HEK293T (cell line): ENCODE measurements around the gene FOXR1.

Experiments
- ARNT ChIP-seq: fragments of 450-650 bp; IDR thresholded peaks from 2 replicates; pipeline ENCODE4 v1.6.1; 2017; ENCODE audit warnings: mild to moderate bottlenecking
- BHLHE40 ChIP-seq: fragments of 450-650 bp; IDR thresholded peaks from 2 replicates; pipeline ENCODE4 v1.6.1; 2016; ENCODE audit warnings: mild to moderate bottlenecking, moderate library complexity, borderline replicate concordance
- ELF4 ChIP-seq: fragments of 450-650 bp; IDR thresholded peaks from 2 replicates; pipeline ENCODE4 v1.6.1; 2017; ENCODE audit warnings: antibody characterized with exemption
- FOXM1 ChIP-seq: fragments of 450-650 bp; IDR thresholded peaks from 2 replicates; pipeline ENCODE4 v1.6.1; 2017; ENCODE audit warnings: mild to moderate bottlenecking, borderline replicate concordance
- L3MBTL2 ChIP-seq: fragments of 450-650 bp; conservative IDR thresholded peaks from 2 replicates; pipeline ENCODE4 v1.6.1; 2016; ENCODE audit warnings: mild to moderate bottlenecking
- LEF1 ChIP-seq: fragments of 450-650 bp; IDR thresholded peaks from 2 replicates; pipeline ENCODE4 v1.6.1; 2017; ENCODE audit warnings: mild to moderate bottlenecking, borderline replicate concordance
- NFRKB ChIP-seq: fragments of 450-650 bp; IDR thresholded peaks from 2 replicates; pipeline ENCODE4 v1.6.1; 2016; ENCODE audit warnings: mild to moderate bottlenecking, moderate library complexity
- SP1 ChIP-seq: fragments of 450-650 bp; IDR thresholded peaks from 2 replicates; pipeline ENCODE4 v1.6.1; 2017
- SUZ12 ChIP-seq: fragments of 450-650 bp; IDR thresholded peaks from 2 replicates; pipeline ENCODE4 v1.6.1; 2016; ENCODE audit warnings: mild to moderate bottlenecking
- TARDBP ChIP-seq: fragments of 450-650 bp; IDR thresholded peaks from 2 replicates; pipeline ENCODE4 v1.6.1; 2016
- ZNF384 ChIP-seq: fragments of 450-650 bp; IDR thresholded peaks from 2 replicates; pipeline ENCODE4 v1.6.1; 2016
- TF ChIP-seq, protein P1 (sequence below): fragments of 450-650 bp; IDR thresholded peaks from 2 replicates; pipeline ENCODE4 v1.6.1; 2016

DNA sequence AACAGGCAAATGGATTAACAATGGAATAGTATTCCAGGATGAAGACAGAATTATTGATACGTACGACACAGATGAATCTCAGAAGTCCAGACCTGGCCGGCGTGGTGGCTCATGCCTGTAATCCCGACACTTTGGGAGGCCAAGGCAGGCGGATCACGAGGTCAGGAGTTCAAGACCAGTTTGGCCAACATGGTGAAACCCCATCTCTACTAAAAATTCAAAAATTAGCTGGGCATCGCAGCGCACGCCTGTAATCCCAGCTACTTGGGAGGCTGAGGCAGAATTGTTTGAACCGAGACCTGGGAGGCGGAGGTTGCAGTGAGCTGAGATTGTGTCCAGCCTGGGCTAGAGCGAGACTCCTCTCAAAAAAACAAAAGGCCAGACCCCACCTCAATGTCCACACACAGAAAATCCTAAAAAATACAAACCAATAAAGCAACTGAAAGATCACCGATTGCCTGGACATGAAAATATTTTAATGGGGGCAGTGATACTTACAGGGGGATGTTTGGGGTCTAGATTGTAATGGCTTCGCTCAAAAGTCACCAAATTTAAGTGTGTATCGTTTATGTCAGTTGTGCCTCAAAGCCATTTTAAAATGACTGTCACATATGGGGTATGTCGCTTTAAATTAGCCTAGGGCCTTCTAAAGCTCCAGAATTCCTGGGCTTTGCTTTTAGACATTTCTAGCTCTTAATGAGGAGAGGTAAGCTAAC, 42.8 kb downstream of the FOXR1 start:
- TF ChIP-seq SUZ12 (no peak), BHLHE40 (no peak), LEF1 (no peak), FOXM1 (no peak), SP1 (no peak), ELF4 (no peak), ARNT (no peak), ZNF384 (0 out of 2 replicates have a peak, but pooled peaks have one; percentile 4), L3MBTL2 (no peak), NFRKB (no peak), TARDBP (no peak)
- TF ChIP-seq, protein P1, sequence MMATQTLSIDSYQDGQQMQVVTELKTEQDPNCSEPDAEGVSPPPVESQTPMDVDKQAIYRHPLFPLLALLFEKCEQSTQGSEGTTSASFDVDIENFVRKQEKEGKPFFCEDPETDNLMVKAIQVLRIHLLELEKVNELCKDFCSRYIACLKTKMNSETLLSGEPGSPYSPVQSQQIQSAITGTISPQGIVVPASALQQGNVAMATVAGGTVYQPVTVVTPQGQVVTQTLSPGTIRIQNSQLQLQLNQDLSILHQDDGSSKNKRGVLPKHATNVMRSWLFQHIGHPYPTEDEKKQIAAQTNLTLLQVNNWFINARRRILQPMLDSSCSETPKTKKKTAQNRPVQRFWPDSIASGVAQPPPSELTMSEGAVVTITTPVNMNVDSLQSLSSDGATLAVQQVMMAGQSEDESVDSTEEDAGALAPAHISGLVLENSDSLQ = no peak
